GM12801 (cell line): Measurements from ENCODE around the gene LATS2.

Experiments
- CTCF ChIP-seq: IDR thresholded peaks from one replicate; pipeline ENCODE4 v1.5.1; 2011; ENCODE audit warnings: control low read depth; ENCODE audit not compliant: insufficient read length; ENCODE audit errors: extremely low read depth

The LATS2 gene

GRCh38 chr13:21008026-21008425 lies 53.4 kb downstream of the LATS2 start:
- no peak for TF ChIP-seq CTCF

GRCh38 chr13:21006141-21007005 lies 55.0 kb downstream of the LATS2 start:
- TF ChIP-seq CTCF = no peak

GRCh38 chr13:21005193-21005592 lies 56.2 kb downstream of the LATS2 start:
- no peak for TF ChIP-seq CTCF

GRCh38 chr13:21001471-21001870 lies 59.9 kb downstream of the LATS2 start:
- no peak for TF ChIP-seq CTCF

GRCh38 chr13:21000647-21001046 lies 60.7 kb downstream of the LATS2 start:
- no peak for TF ChIP-seq CTCF

GRCh38 chr13:20998649-20999415 lies 62.6 kb downstream of the LATS2 start:
- TF ChIP-seq CTCF = no peak

GRCh38 chr13:20997301-20998161 lies 63.9 kb downstream of the LATS2 start:
- TF ChIP-seq CTCF = no peak
